ENCODE data around the gene GON4L. TPM values are rescaled to one million over a fixed set of nuclear protein-coding genes. Genes with fewer than 3 reads are reported as not detected.
A peak's percentile ranks its signal among the peaks of the same experiment; 100 is the strongest.
"Not testable (repeated sequence)": the region's sequence is repeated elsewhere in the genome, so short reads cannot be mapped to it uniquely, and the experiment has no call there.

GON4L gene
- total RNA-seq, 1 donor from 2014 or later, result 57.0 TPM

- H3K4me1 Mint-ChIP-seq (ENCODE audit: unreplicated experiment), result peaks cover 23% of the 10 kb centered on the region
- H3K27ac Mint-ChIP-seq (ENCODE audit: unreplicated experiment), result peak overlapping the region; percentile 98
- no peaks in the 10 kb centered on the region for H3K27me3 Mint-ChIP-seq (ENCODE audit: unreplicated experiment)
- no peaks in the 10 kb centered on the region for H3K9me3 Mint-ChIP-seq (ENCODE audit: unreplicated experiment)
- TF ChIP-seq CTCF (IDR thresholded peaks at IDR 0.05), result no peak
- DNase-seq (ENCODE audit: extremely low spot score, unreplicated experiment), result peak; percentile 56
- H3K4me3 Mint-ChIP-seq (ENCODE audit: unreplicated experiment), result no peak overlapping the region
- peaks cover 20% of the 10 kb centered on the region for H3K36me3 Mint-ChIP-seq (ENCODE audit: unreplicated experiment)
Observed at GRCh38 chr1:155835548-155835947, 21.5 kb downstream of the GON4L start.

GRCh38 chr1:155834927-155835399, 22.1 kb downstream of the GON4L start:
- Mint-ChIP-seq H3K4me1 (ENCODE audit: unreplicated experiment) (peaks cover 23% of the 10 kb centered on the region), H3K27ac (ENCODE audit: unreplicated experiment) (peak overlapping the region; percentile 98), H3K36me3 (ENCODE audit: unreplicated experiment) (peaks cover 20% of the 10 kb centered on the region)
- not testable (repeated sequence) for H3K4me3 Mint-ChIP-seq (ENCODE audit: unreplicated experiment); H3K27me3 Mint-ChIP-seq (ENCODE audit: unreplicated experiment); DNase-seq (ENCODE audit: extremely low spot score, unreplicated experiment); H3K9me3 Mint-ChIP-seq (ENCODE audit: unreplicated experiment)

GRCh38 chr1:155834296-155834926, 22.6 kb downstream of the GON4L start:
- Mint-ChIP-seq H3K4me1 (ENCODE audit: unreplicated experiment) (peaks cover 21% of the 10 kb centered on the region), H3K36me3 (ENCODE audit: unreplicated experiment) (peaks cover 20% of the 10 kb centered on the region), H3K27ac (ENCODE audit: unreplicated experiment) (peak overlapping the region; percentile 98), H3K27me3 (ENCODE audit: unreplicated experiment) (no peaks in the 10 kb centered on the region), H3K9me3 (ENCODE audit: unreplicated experiment) (no peaks in the 10 kb centered on the region), H3K4me3 (ENCODE audit: unreplicated experiment) (peak overlapping the region; percentile 2)
- no peak for TF ChIP-seq CTCF (IDR thresholded peaks at IDR 0.05)
- DNase-seq (ENCODE audit: extremely low spot score, unreplicated experiment), result peak; percentile 79

DNA sequence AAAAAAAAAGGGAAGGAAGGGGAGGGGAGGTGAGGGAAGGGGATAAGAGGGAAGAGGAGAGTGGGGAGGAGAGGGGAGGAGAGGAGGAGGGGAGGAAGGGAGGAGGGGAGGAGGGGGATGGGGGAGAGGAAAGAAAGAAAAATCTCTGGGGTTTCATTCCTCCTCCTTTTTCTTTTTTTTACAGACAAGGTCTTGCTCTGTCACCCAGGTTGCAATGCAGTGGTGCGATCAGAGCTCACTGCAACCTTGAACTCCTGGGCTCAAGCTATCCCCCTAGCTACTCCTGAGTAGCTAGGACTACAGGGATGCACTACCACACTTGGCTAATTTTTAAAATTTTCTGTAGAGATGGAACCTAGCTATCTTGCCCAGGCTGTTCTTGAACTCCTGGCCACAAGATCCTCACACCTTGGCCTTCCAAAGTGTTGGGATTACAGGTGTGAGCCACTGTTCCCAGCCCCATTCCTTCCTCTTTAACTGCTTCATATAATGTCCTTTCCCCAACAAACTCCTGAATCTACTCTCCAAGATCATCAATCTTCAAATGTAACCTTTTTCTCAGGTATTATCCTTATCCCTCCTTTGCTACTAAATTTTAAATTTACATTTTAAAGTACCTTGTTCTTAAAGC, 23.2 kb downstream of the GON4L start:
- no peak for DNase-seq (ENCODE audit: extremely low spot score, unreplicated experiment)
- peak overlapping the region; percentile 2 for H3K4me3 Mint-ChIP-seq (ENCODE audit: unreplicated experiment)

GRCh38 chr1:155831279-155831976, 25.6 kb downstream of the GON4L start:
- no peak overlapping the region for H3K27ac Mint-ChIP-seq (ENCODE audit: unreplicated experiment)
- H3K4me3 Mint-ChIP-seq (ENCODE audit: unreplicated experiment), result no peak overlapping the region
- H3K36me3 Mint-ChIP-seq (ENCODE audit: unreplicated experiment), result peaks cover 17% of the 10 kb centered on the region
- no peaks in the 10 kb centered on the region for H3K27me3 Mint-ChIP-seq (ENCODE audit: unreplicated experiment)
- H3K4me1 Mint-ChIP-seq (ENCODE audit: unreplicated experiment), result peaks cover 21% of the 10 kb centered on the region
- H3K9me3 Mint-ChIP-seq (ENCODE audit: unreplicated experiment), result no peaks in the 10 kb centered on the region
- no peak for TF ChIP-seq CTCF (IDR thresholded peaks at IDR 0.05)
- no peak for DNase-seq (ENCODE audit: extremely low spot score, unreplicated experiment)

More for the DNA sequence above, 23.2 kb downstream of the GON4L start:
- H3K4me1 Mint-ChIP-seq (ENCODE audit: unreplicated experiment), result peaks cover 21% of the 10 kb centered on the region
- TF ChIP-seq CTCF (IDR thresholded peaks at IDR 0.05), result no peak
- H3K27me3 Mint-ChIP-seq (ENCODE audit: unreplicated experiment), result no peaks in the 10 kb centered on the region
- H3K9me3 Mint-ChIP-seq (ENCODE audit: unreplicated experiment), result no peaks in the 10 kb centered on the region
- peak overlapping the region; percentile 98 for H3K27ac Mint-ChIP-seq (ENCODE audit: unreplicated experiment)
- peaks cover 20% of the 10 kb centered on the region for H3K36me3 Mint-ChIP-seq (ENCODE audit: unreplicated experiment)
